NT2/D1 (cell line): Measurements from ENCODE around the gene B4GALNT4.
"Not testable (repeated sequence)": the region's sequence is repeated elsewhere in the genome, so short reads cannot be mapped to it uniquely, and the experiment has no call there.

Experiments
- SUZ12 ChIP-seq: IDR thresholded peaks from 2 replicates; pipeline ENCODE4 v1.6.1; 2011; ENCODE audit not compliant: insufficient read length, insufficient read depth; ENCODE audit errors: extremely low read depth
- YY1 ChIP-seq: IDR thresholded peaks from 2 replicates; pipeline ENCODE4 v1.6.1; 2011; ENCODE audit not compliant: insufficient read length, insufficient read depth
- ZNF274 ChIP-seq: IDR thresholded peaks from 2 replicates; pipeline ENCODE4 v1.6.1; 2011; ENCODE audit warnings: mild to moderate bottlenecking, low read depth, low read length

- TF ChIP-seq YY1, ZNF274, SUZ12: not testable (repeated sequence)
These were observed 19.9 kb upstream of the B4GALNT4 start for GRCh38 chr11:349270-349954.
